AG09309 (cell line): ENCODE results near the gene SLC47A2.

Experiments
- DNase-seq: peaks from one replicate; pipeline ENCODE4 v3.0.0-alpha.2; 2010; ENCODE audit warnings: low read depth
- H3K4me3 ChIP-seq: 2 replicates; pipeline ENCODE4 v1.5.1; 2011; ENCODE audit warnings: mild to moderate bottlenecking, low read depth, low read length, moderate library complexity; ENCODE audit not compliant: control insufficient read depth
- TF ChIP-seq, protein P1 (sequence below): IDR thresholded peaks from 2 replicates; pipeline ENCODE4 v1.5.1; 2011; ENCODE audit warnings: mild to moderate bottlenecking, low read depth, low read length, inconsistent platforms; ENCODE audit not compliant: insufficient read depth, control insufficient read depth; ENCODE audit errors: missing control alignments

Gene SLC47A2

GRCh38 chr17:19747159-19747719 lies 30.9 kb upstream of the SLC47A2 start:
- DNase-seq = no peak
- TF ChIP-seq, protein P1, sequence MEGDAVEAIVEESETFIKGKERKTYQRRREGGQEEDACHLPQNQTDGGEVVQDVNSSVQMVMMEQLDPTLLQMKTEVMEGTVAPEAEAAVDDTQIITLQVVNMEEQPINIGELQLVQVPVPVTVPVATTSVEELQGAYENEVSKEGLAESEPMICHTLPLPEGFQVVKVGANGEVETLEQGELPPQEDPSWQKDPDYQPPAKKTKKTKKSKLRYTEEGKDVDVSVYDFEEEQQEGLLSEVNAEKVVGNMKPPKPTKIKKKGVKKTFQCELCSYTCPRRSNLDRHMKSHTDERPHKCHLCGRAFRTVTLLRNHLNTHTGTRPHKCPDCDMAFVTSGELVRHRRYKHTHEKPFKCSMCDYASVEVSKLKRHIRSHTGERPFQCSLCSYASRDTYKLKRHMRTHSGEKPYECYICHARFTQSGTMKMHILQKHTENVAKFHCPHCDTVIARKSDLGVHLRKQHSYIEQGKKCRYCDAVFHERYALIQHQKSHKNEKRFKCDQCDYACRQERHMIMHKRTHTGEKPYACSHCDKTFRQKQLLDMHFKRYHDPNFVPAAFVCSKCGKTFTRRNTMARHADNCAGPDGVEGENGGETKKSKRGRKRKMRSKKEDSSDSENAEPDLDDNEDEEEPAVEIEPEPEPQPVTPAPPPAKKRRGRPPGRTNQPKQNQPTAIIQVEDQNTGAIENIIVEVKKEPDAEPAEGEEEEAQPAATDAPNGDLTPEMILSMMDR = no peak
- no peak overlapping the region for H3K4me3 ChIP-seq

- TF ChIP-seq, protein P1 = no peak
- H3K4me3 ChIP-seq = no peak overlapping the region
- no peak for DNase-seq
Observed at GRCh38 chr17:19746517-19746916, 30.1 kb upstream of the SLC47A2 start.

- no peak overlapping the region for H3K4me3 ChIP-seq
- TF ChIP-seq, protein P1 = peak; percentile 87
- no peak for DNase-seq
Observed at GRCh38 chr17:19744922-19745757, 28.8 kb upstream of the SLC47A2 start.

DNA sequence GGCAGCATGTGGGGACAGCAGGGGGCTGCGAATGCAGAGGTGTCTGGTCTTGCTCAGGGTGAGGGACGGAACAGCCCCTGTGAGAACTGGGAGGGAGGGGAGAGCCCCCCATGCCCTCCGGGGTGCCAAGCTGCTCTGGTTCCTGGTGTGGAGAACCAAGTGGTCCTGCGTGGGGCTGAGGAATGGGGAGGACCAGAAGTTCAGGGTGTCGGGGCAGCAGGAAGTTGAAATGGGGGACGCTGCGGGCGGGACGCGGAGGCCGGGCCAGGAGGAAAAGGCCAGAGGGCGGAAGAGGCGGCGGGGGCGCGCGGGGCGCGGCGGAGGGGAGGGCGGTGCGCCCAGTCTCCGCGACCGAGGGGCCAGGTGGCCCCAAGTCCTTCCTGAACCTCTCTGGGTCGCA lies 28.1 kb upstream of the SLC47A2 start:
- H3K4me3 ChIP-seq = no peak overlapping the region
- no peak for DNase-seq
- TF ChIP-seq, protein P1 = no peak

DNA sequence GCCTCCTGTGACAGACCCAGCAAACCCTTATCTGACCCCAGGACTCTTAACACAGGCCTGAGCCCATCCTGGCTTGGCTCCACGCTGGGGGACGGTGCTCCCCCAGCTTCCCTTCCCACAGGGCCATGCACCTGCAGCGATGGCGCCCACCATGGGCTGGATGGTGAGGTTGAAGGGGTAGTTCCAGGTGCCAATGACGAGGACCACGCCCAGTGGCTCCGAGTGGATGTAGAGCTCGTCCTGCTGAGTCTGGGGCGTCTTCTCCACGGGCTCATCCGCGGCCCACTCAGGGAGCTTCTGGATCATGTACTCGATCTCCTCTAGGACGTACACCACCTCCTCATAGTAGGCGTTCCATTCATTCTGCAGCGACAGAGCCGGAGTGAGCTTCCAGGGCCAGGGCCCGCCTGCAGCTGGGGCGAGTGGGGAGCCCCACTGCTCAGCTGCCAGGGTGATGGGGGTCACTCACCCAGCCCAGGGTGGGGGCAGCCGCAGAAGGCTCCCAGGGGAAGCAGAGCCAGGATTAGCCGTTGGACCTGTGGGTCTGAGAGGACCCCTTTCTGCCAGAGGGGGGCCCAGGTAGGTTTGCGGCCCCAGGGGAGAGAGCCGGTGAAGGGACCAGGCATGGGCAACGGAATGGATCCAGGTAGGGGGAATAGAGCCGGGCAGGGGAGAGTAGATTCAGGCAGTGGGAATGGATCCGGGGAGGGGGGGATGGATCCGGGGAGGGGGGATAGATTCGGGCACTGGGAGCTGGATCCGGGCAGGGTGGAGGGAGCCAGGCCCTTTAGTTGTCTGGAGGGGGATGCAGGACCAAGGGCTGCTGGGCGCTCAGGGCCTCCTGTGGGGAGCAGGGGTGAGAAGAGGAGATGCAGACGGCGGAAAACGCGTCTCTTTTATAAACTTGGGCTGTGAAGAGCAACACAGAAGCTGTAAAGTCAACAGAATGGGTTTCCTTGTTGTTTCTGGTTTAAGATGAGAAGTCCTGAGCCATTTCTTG lies 27.0 kb upstream of the SLC47A2 start:
- H3K4me3 ChIP-seq = no peak overlapping the region
- DNase-seq = no peak
- TF ChIP-seq, protein P1 = no peak

GRCh38 chr17:19742495-19742894 lies 26.1 kb upstream of the SLC47A2 start:
- no peak overlapping the region for H3K4me3 ChIP-seq
- no peak for DNase-seq
- TF ChIP-seq, protein P1 = no peak
